ENCODE results near the gene KLHL26.

Gene KLHL26

GRCh38 chr19:18644196-18645034 is 7.6 kb downstream of the KLHL26 start:
- H3K4me1 ChIP-seq (ENCODE audit: control insufficient read depth, insufficient read depth, low read length) = no peaks in the 10 kb centered on the region
- H3K9me3 ChIP-seq (ENCODE audit: control insufficient read depth, insufficient read depth, low read depth, low read length) = no peaks in the 10 kb centered on the region
- H3K27ac ChIP-seq (ENCODE audit: extremely low read depth, low read depth, low read length) = no peak overlapping the region
- H3K36me3 ChIP-seq (ENCODE audit: control insufficient read depth in 2 of 2, insufficient read depth in 1 of 2, low read length in 2 of 2) = no peaks in the 10 kb centered on the region; a peak in 1 of 3 replicates
- ChIA-PET CTCF (interaction anchor here (0.6 to 0.9 kb wide), 3 partner anchors 13 to 188 kb away, joined by 3 read pairs; no protein-coding TSS in a partner anchor), POLR2A (interaction anchor here (0.6 kb wide), 1 partner anchor 16 kb away, joined by 3 read pairs; no protein-coding TSS in a partner anchor)
- no peak overlapping the region for H3K4me3 ChIP-seq (ENCODE audit: low read depth, low read length)
- TF ChIP-seq KLF8 (tag by site-specific recombination; IDR thresholded peaks at IDR 0.05) = no peak
- peak; percentile 95 for TF ChIP-seq ZNF140 (tag by site-specific recombination; IDR thresholded peaks at IDR 0.05)
- TF ChIP-seq PATZ1 (tag by site-specific recombination; IDR thresholded peaks at IDR 0.05) = peak; percentile 17; the same call in 1 of the 2 replicates
- TF ChIP-seq ZNF146 (tag by site-specific recombination; IDR thresholded peaks at IDR 0.05) = peak; percentile 99
- no peak for TF ChIP-seq SCRT1 (tag by site-specific recombination; IDR thresholded peaks at IDR 0.05; ENCODE audit: borderline replicate concordance)
- 0 out of 2 replicates have a peak, but pooled peaks have one; percentile 40 for TF ChIP-seq ZNF580 (tag by site-specific recombination; IDR thresholded peaks at IDR 0.05)
- 0 out of 2 replicates have a peak, but pooled peaks have one; percentile 16 for TF ChIP-seq ZBTB8A (tag by site-specific recombination; IDR thresholded peaks at IDR 0.05)
- 0 out of 2 replicates have a peak, but pooled peaks have one; percentile 12 for TF ChIP-seq KLF17 (tag by site-specific recombination; IDR thresholded peaks at IDR 0.05)
- TF ChIP-seq ZNF555 (tag by site-specific recombination; conservative IDR thresholded peaks at IDR 0.05) = no peak
- no peak for TF ChIP-seq ZIC2 (tag by site-specific recombination; IDR thresholded peaks at IDR 0.05)
- TF ChIP-seq ZNF121 (tag by site-specific recombination; IDR thresholded peaks at IDR 0.05) = no peak
- no peak for TF ChIP-seq ZNF600 (tag by site-specific recombination; IDR thresholded peaks at IDR 0.05)

- H3K4me3 ChIP-seq (ENCODE audit: low read depth, low read length) = no peak overlapping the region
- ChIA-PET CTCF (interaction anchor here (0.6 to 0.9 kb wide), 3 partner anchors 14 to 187 kb away, joined by 3 read pairs; no protein-coding TSS in a partner anchor), POLR2A (interaction anchor here (0.6 kb wide), 1 partner anchor 17 kb away, joined by 3 read pairs; no protein-coding TSS in a partner anchor)
- H3K4me1 ChIP-seq (ENCODE audit: control insufficient read depth, insufficient read depth, low read length) = no peaks in the 10 kb centered on the region
- H3K9me3 ChIP-seq (ENCODE audit: control insufficient read depth, insufficient read depth, low read depth, low read length) = no peaks in the 10 kb centered on the region
- H3K27ac ChIP-seq (ENCODE audit: extremely low read depth, low read depth, low read length) = no peak overlapping the region
- H3K36me3 ChIP-seq (ENCODE audit: control insufficient read depth in 2 of 2, insufficient read depth in 1 of 2, low read length in 2 of 2) = no peaks in the 10 kb centered on the region; a peak in 1 of 3 replicates
- TF ChIP-seq TRIM28 (IDR thresholded peaks at IDR 0.05; ENCODE audit: borderline replicate concordance, low read length) (no peak), ZNF341 (tag by site-specific recombination; IDR thresholded peaks at IDR 0.05; ENCODE audit: low read depth) (peak; percentile 94)
Observed at GRCh38 chr19:18645035-18645511, 8.2 kb downstream of the KLHL26 start.

GRCh38 chr19:18646535-18647370 is 9.9 kb downstream of the KLHL26 start:
- Histone ChIP-seq H3K27ac (ENCODE audit: extremely low read depth, low read depth, low read length) (no peak overlapping the region), H3K9me3 (ENCODE audit: control insufficient read depth, insufficient read depth, low read depth, low read length) (no peaks in the 10 kb centered on the region), H3K4me3 (ENCODE audit: low read depth, low read length) (no peak overlapping the region), H3K4me1 (ENCODE audit: control insufficient read depth, insufficient read depth, low read length) (no peaks in the 10 kb centered on the region), H3K36me3 (ENCODE audit: control insufficient read depth in 2 of 2, insufficient read depth in 1 of 2, low read length in 2 of 2) (no peaks in the 10 kb centered on the region)
- CTCF ChIA-PET = no interaction called here
- POLR2A ChIA-PET = no interaction called here
- TF ChIP-seq ZEB2 (tag by site-specific recombination; IDR thresholded peaks at IDR 0.05) = no peak
- TF ChIP-seq ZNF513 (tag by site-specific recombination; IDR thresholded peaks at IDR 0.05) = no peak
- TF ChIP-seq ZNF510 (tag by site-specific recombination; IDR thresholded peaks at IDR 0.05; ENCODE audit: insufficient replicate concordance) = no peak
- TF ChIP-seq GLIS1 (tag by site-specific recombination; IDR thresholded peaks at IDR 0.05) = peak; percentile 44; the same call in 1 of the 2 replicates
- TF ChIP-seq KLF7 (tag by site-specific recombination; IDR thresholded peaks at IDR 0.05; ENCODE audit: borderline replicate concordance) = no peak
- peak; percentile 42 for TF ChIP-seq ZIC2 (tag by site-specific recombination; IDR thresholded peaks at IDR 0.05)
- no peak for TF ChIP-seq ZNF426 (tag by site-specific recombination; IDR thresholded peaks at IDR 0.05)
- no peak for TF ChIP-seq ZNF133 (tag by site-specific recombination; IDR thresholded peaks at IDR 0.05)
- TF ChIP-seq ZNF140 (tag by site-specific recombination; IDR thresholded peaks at IDR 0.05) = 0 out of 2 replicates have a peak, but pooled peaks have one; percentile 10
- no peak for TF ChIP-seq ZSCAN30 (tag by site-specific recombination; IDR thresholded peaks at IDR 0.05)

Measured in HEK293 (cell line).